Activated T-helper 2 cell treated with anti-CD3 and anti-CD28 coated beads, Interferon-gamma antibody, Interleukin-2, Interleukin-4, amounts not matched to agents 10 μg/mL and 5 μg/mL and 100 μg/mL, durations not matched to agents 14 hours and 24 hours and 36 hours (primary cell): ENCODE data around the gene ZNRF3. TPM values are rescaled to one million over a fixed set of nuclear protein-coding genes. Genes with fewer than 3 reads are reported as not detected.

Experiments
- DNase-seq: peaks from one replicate; pipeline ENCODE4 v3.0.0; 2021; ENCODE audit warnings: low spot score
- H3K27ac Mint-ChIP-seq: one replicate; pipeline ENCODE4 v1.8.0; 2021; ENCODE audit warnings: mixed read lengths
- H3K27me3 Mint-ChIP-seq: one replicate; pipeline ENCODE4 v1.8.0; 2021; ENCODE audit warnings: low read depth, mixed read lengths
- H3K36me3 Mint-ChIP-seq: one replicate; pipeline ENCODE4 v1.8.0; 2021; ENCODE audit warnings: low read depth, mixed read lengths
- H3K4me1 Mint-ChIP-seq: one replicate; pipeline ENCODE4 v1.8.0; 2021; ENCODE audit warnings: low read depth, mixed read lengths
- H3K4me3 Mint-ChIP-seq: one replicate; pipeline ENCODE4 v1.8.0; 2021; ENCODE audit warnings: low read depth, mild to moderate bottlenecking, moderate library complexity, mixed read lengths
- H3K9me3 Mint-ChIP-seq: one replicate; pipeline ENCODE4 v1.8.0; 2021; ENCODE audit warnings: mixed read lengths
- intact Hi-C: fragments of 100-400 bp; cut with micrococcal nuclease; formaldehyde crosslinking; loops from one replicate; pipeline ENCODE4 v1.15.1; 2023
- total RNA-seq: library from RNA; stranded (reverse); gene quantifications from 2 replicates; pipeline ENCODE4 v1.2.3, GENCODE V29; 2022

The ZNRF3 gene
- total RNA-seq, 1 donor from 2014 or later: 0.82 TPM

GRCh38 chr22:29089507-29089906, 206.1 kb downstream of the ZNRF3 start:
- Mint-ChIP-seq H3K4me3 (no peak overlapping the region), H3K9me3 (no peaks in the 10 kb centered on the region), H3K36me3 (no peaks in the 10 kb centered on the region), H3K27me3 (peaks cover 28% of the 10 kb centered on the region), H3K27ac (no peak overlapping the region), H3K4me1 (no peaks in the 10 kb centered on the region)
- no peak for DNase-seq
- intact Hi-C loops: no loop called here

GRCh38 chr22:29090039-29090438, 206.7 kb downstream of the ZNRF3 start:
- Mint-ChIP-seq H3K27ac (no peak overlapping the region), H3K9me3 (no peaks in the 10 kb centered on the region), H3K27me3 (peaks cover 28% of the 10 kb centered on the region), H3K4me1 (no peaks in the 10 kb centered on the region), H3K4me3 (no peak overlapping the region), H3K36me3 (no peaks in the 10 kb centered on the region)
- no peak for DNase-seq
- intact Hi-C loops: no loop called here

DNA sequence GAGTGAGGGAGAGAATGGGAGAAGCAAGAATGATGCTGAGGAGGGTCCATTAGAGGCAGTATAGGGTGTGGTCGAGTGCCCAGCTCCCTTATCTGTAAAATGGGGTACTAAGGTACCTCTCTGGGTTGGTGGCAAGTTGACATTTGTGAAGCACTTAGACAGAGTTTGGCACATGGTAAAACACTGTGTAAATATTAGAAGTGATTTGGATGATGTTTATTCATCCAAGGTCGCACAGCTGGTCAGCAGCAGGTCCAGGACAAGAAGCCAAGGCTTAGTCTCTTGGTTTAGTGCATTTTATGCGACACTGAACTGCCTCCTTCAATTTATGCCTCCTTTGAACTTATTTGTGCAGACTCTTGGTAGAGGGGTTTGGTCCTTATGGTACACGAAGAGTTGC, 208.9 kb downstream of the ZNRF3 start:
- DNase-seq: no peak
- Mint-ChIP-seq H3K9me3 (no peaks in the 10 kb centered on the region), H3K27ac (no peak overlapping the region), H3K36me3 (no peaks in the 10 kb centered on the region), H3K4me1 (no peaks in the 10 kb centered on the region), H3K27me3 (peaks cover 33% of the 10 kb centered on the region), H3K4me3 (no peak overlapping the region)
- intact Hi-C loops: no loop called here

DNA sequence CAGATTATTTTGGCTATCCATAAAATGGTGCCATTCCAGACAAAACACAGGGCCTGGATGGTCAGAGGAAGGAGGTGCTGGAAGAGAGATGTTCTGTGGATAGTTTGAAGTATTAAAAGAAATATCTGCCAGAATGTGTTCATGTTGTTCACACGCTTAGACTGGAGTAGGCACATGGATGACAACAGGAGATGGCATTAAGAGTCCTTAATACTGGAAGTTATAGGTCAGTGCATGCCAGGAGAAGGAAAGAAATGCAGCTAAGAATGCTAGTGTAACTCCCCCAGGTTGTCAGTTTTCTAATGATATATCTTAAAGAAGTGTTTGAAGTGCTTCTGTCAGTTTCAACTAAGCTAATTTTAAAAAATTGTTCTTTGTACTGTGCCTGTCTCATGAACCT, 209.7 kb downstream of the ZNRF3 start:
- peaks cover 36% of the 10 kb centered on the region for H3K27me3 Mint-ChIP-seq
- DNase-seq: no peak
- H3K27ac Mint-ChIP-seq: no peak overlapping the region
- no peaks in the 10 kb centered on the region for H3K4me1 Mint-ChIP-seq
- H3K9me3 Mint-ChIP-seq: no peaks in the 10 kb centered on the region
- H3K36me3 Mint-ChIP-seq: no peaks in the 10 kb centered on the region
- intact Hi-C loops: no loop called here
- H3K4me3 Mint-ChIP-seq: no peak overlapping the region

- Mint-ChIP-seq H3K27ac (no peak overlapping the region), H3K9me3 (no peaks in the 10 kb centered on the region), H3K36me3 (no peaks in the 10 kb centered on the region), H3K4me1 (no peaks in the 10 kb centered on the region), H3K4me3 (no peak overlapping the region), H3K27me3 (peaks cover 38% of the 10 kb centered on the region)
- DNase-seq: no peak
- intact Hi-C loops: no loop called here
These were observed 210.3 kb downstream of the ZNRF3 start for GRCh38 chr22:29093501-29094300.

- intact Hi-C loops: no loop called here
- peaks cover 30% of the 10 kb centered on the region for H3K27me3 Mint-ChIP-seq
- no peak overlapping the region for H3K27ac Mint-ChIP-seq
- no peaks in the 10 kb centered on the region for H3K4me1 Mint-ChIP-seq
- no peaks in the 10 kb centered on the region for H3K9me3 Mint-ChIP-seq
- no peak for DNase-seq
- no peaks in the 10 kb centered on the region for H3K36me3 Mint-ChIP-seq
- no peak overlapping the region for H3K4me3 Mint-ChIP-seq
These were observed 212.1 kb downstream of the ZNRF3 start for GRCh38 chr22:29095459-29095858.

- H3K4me1 Mint-ChIP-seq: no peaks in the 10 kb centered on the region
- intact Hi-C loops: no loop called here
- no peak overlapping the region for H3K27ac Mint-ChIP-seq
- H3K36me3 Mint-ChIP-seq: no peaks in the 10 kb centered on the region
- H3K27me3 Mint-ChIP-seq: peaks cover 26% of the 10 kb centered on the region
- H3K4me3 Mint-ChIP-seq: no peak overlapping the region
- no peak for DNase-seq
- no peaks in the 10 kb centered on the region for H3K9me3 Mint-ChIP-seq
These were observed 213.6 kb downstream of the ZNRF3 start for GRCh38 chr22:29096736-29097669.

DNA sequence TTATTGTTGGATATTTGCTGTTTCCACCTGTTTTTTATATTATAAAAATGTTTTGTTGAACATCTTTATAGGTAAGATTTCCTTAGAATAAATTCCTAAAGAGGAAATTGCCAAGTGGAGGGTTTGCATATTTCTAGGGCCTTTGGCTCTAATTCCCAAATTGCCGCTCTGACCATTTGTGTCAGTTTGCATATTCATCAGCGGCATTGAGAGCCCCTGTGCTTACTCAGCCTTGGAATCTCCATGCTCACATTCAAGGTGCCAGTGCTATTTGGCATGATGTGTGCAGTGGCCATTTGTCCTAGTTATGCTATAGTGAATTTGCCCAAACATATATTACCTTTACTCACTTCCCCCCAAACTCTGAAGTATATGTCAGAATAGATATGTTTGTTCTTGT, 214.9 kb downstream of the ZNRF3 start:
- no peaks in the 10 kb centered on the region for H3K4me1 Mint-ChIP-seq
- no peak for DNase-seq
- no peak overlapping the region for H3K27ac Mint-ChIP-seq
- peaks cover 29% of the 10 kb centered on the region for H3K27me3 Mint-ChIP-seq
- H3K9me3 Mint-ChIP-seq: no peaks in the 10 kb centered on the region
- H3K36me3 Mint-ChIP-seq: no peaks in the 10 kb centered on the region
- intact Hi-C loops: no loop called here
- H3K4me3 Mint-ChIP-seq: no peak overlapping the region

DNA sequence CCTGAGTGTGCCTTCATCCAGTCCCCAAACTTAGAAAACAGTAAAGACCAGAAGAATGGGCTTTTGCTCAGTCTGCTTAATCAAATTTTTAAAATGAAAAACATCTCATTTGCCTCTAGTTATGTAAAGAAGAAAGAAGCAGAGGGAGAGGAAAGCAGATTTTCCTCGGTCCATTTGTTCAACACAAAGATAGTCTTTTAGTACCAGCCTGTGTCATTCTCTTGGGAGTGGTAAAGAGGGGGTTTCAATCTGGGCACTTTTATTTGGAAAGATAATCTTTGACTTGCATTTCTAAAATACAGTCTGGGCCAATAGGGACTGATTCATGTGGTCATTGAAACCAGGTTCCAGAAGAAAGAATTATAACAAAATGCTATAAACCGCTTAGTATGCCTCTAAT, 218.9 kb downstream of the ZNRF3 start:
- Mint-ChIP-seq H3K36me3 (no peaks in the 10 kb centered on the region), H3K27me3 (peaks cover 21% of the 10 kb centered on the region)
- intact Hi-C loops: no loop called here

GRCh38 chr22:29103121-29103520, 219.7 kb downstream of the ZNRF3 start:
- intact Hi-C loops: no loop called here
- Mint-ChIP-seq H3K36me3 (no peaks in the 10 kb centered on the region), H3K27ac (no peak overlapping the region), H3K4me3 (no peak overlapping the region), H3K9me3 (no peaks in the 10 kb centered on the region), H3K4me1 (no peaks in the 10 kb centered on the region), H3K27me3 (peaks cover 18% of the 10 kb centered on the region)
- no peak for DNase-seq

More for the DNA sequence above, 218.9 kb downstream of the ZNRF3 start:
- H3K27ac Mint-ChIP-seq: no peak overlapping the region
- no peak overlapping the region for H3K4me3 Mint-ChIP-seq
- DNase-seq: no peak
- H3K4me1 Mint-ChIP-seq: no peaks in the 10 kb centered on the region
- no peaks in the 10 kb centered on the region for H3K9me3 Mint-ChIP-seq

GRCh38 chr22:29105468-29105867, 222.1 kb downstream of the ZNRF3 start:
- intact Hi-C loops: no loop called here
- DNase-seq: no peak
- Mint-ChIP-seq H3K36me3 (no peaks in the 10 kb centered on the region), H3K27ac (no peak overlapping the region), H3K27me3 (peaks cover 18% of the 10 kb centered on the region), H3K4me3 (no peak overlapping the region), H3K9me3 (no peaks in the 10 kb centered on the region), H3K4me1 (no peaks in the 10 kb centered on the region)

DNA sequence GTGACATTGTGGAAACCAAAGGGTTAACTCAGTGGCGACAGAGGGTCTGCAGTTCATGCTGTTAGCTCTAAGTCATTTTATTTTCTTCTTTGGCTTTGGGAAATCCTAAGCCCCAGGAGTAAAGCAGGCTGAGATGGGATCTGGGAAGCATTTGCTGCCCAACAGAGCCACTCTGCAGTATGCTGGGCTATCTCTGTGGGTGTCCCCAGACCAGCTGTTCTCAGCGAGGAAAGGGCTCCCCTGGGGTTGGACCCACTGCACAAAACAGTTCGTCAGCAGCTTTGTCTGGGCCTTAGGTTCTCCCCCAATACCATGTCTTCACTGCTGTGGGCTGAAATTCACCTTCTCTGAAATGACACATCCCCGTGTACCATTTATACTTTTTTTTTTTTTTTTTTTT, 223.5 kb downstream of the ZNRF3 start:
- H3K4me1 Mint-ChIP-seq: no peaks in the 10 kb centered on the region
- H3K27me3 Mint-ChIP-seq: peaks cover 19% of the 10 kb centered on the region
- H3K4me3 Mint-ChIP-seq: no peak overlapping the region
- H3K9me3 Mint-ChIP-seq: no peaks in the 10 kb centered on the region
- no peaks in the 10 kb centered on the region for H3K36me3 Mint-ChIP-seq
- DNase-seq: no peak
- intact Hi-C loops: no loop called here
- H3K27ac Mint-ChIP-seq: no peak overlapping the region
